NCI-H2029 treated with DMSO at 0.1 percent for 48 hours (cell line): ENCODE results near the gene UTY.

Experiments
- DNase-seq: peaks from one replicate; lab custom pipeline; 2025; lab: John Stamatoyannopoulos, UW

UTY gene

GRCh38 chrY:13415556-13415955 lies 64.3 kb downstream of the UTY start:
- no peak for DNase-seq

GRCh38 chrY:13398876-13399275 lies 81.0 kb downstream of the UTY start:
- DNase-seq, result no peak

- DNase-seq, result no peak
Measured at GRCh38 chrY:13381110-13381683, 98.6 kb downstream of the UTY start.

- DNase-seq, result no peak
Measured at GRCh38 chrY:13370868-13371800, 108.7 kb downstream of the UTY start.

GRCh38 chrY:13370245-13370644 lies 109.6 kb downstream of the UTY start:
- DNase-seq, result no peak

- DNase-seq, result no peak
Measured at GRCh38 chrY:13368513-13368845, 111.4 kb downstream of the UTY start.

- no peak for DNase-seq
Measured at GRCh38 chrY:13363641-13364040, 116.2 kb downstream of the UTY start.

- no peak for DNase-seq
Measured at GRCh38 chrY:13362662-13363061, 117.2 kb downstream of the UTY start.

- DNase-seq, result no peak
Measured at GRCh38 chrY:13361656-13362636, 117.9 kb downstream of the UTY start.

GRCh38 chrY:13351443-13351842 lies 128.4 kb downstream of the UTY start:
- no peak for DNase-seq

- no peak for DNase-seq
Measured at GRCh38 chrY:13347106-13347505, 132.7 kb downstream of the UTY start.

- no peak for DNase-seq
Measured at GRCh38 chrY:13345549-13345948, 134.3 kb downstream of the UTY start.

- DNase-seq, result no peak
Measured at GRCh38 chrY:13343307-13343946, 136.4 kb downstream of the UTY start.

- no peak for DNase-seq
Measured at GRCh38 chrY:13339939-13340338, 139.9 kb downstream of the UTY start.

- no peak for DNase-seq
Measured at GRCh38 chrY:13339381-13339780, 140.5 kb downstream of the UTY start.

- no peak for DNase-seq
Measured at GRCh38 chrY:13338711-13339110, 141.1 kb downstream of the UTY start.

GRCh38 chrY:13337934-13338333 lies 141.9 kb downstream of the UTY start:
- no peak for DNase-seq

- DNase-seq, result no peak
Measured at GRCh38 chrY:13333791-13334190, 146.0 kb downstream of the UTY start.

- no peak for DNase-seq
Measured at GRCh38 chrY:13330651-13331050, 149.2 kb downstream of the UTY start.

- no peak for DNase-seq
Measured at GRCh38 chrY:13312966-13313365, 166.9 kb downstream of the UTY start.

GRCh38 chrY:13307959-13308358 lies 171.9 kb downstream of the UTY start:
- DNase-seq, result no peak

GRCh38 chrY:13300795-13301194 lies 179.0 kb downstream of the UTY start:
- no peak for DNase-seq
